Keratinocyte (primary cell): ENCODE measurements around the gene ANKS1A. TPM values are rescaled to one million over a fixed set of nuclear protein-coding genes. Genes with fewer than 3 reads are reported as not detected.

Experiments
- DNase-seq: peaks from one replicate; pipeline ENCODE4 v3.0.0-alpha.2; 2011; ENCODE audit warnings: low read depth, missing footprints, low spot score
- FAIRE-seq: peaks from 2 replicates; lab custom pipeline; 2011; peaks lifted over from hg19 to GRCh38; lab: Jason Lieb, UNC
- H2AFZ ChIP-seq: 2 replicates; pipeline ENCODE4 v1.6.0; 2012; ENCODE audit warnings: low read length, control low read depth, inconsistent platforms; ENCODE audit not compliant: control insufficient read depth
- H3K27ac ChIP-seq: 2 replicates; pipeline ENCODE4 v1.5.1; 2011; ENCODE audit warnings: low read length; ENCODE audit not compliant: control insufficient read depth, insufficient read depth
- H3K27me3 ChIP-seq: 3 replicates; pipeline ENCODE4 v1.6.0; 2011; ENCODE audit warnings: low read length; ENCODE audit not compliant: control insufficient read depth, insufficient read depth; ENCODE audit errors: extremely low read depth
- H3K36me3 ChIP-seq, 2 experiments: 2 replicates in 1 of 2; 3 replicates in 1 of 2; pipeline ENCODE4 v1.5.1; 2011; ENCODE audit warnings: low read length in 2 of 2, mild to moderate bottlenecking in 1 of 2; ENCODE audit not compliant: control insufficient read depth in 2 of 2, insufficient read depth in 2 of 2; ENCODE audit errors: extremely low read depth in 1 of 2
- H3K4me1 ChIP-seq: 3 replicates; pipeline ENCODE4 v1.5.1; 2011; ENCODE audit warnings: low read length; ENCODE audit not compliant: control insufficient read depth, insufficient read depth; ENCODE audit errors: extremely low read depth
- H3K4me2 ChIP-seq: 3 replicates; pipeline ENCODE4 v1.6.0; 2011; ENCODE audit warnings: low read depth, low read length; ENCODE audit not compliant: control insufficient read depth, insufficient read depth; ENCODE audit errors: extremely low read depth
- H3K4me3 ChIP-seq, 3 experiments: fragments of 200-600 bp in 1 of 3; sonication (generic) in 1 of 3; 2 replicates in 2 of 3; 3 replicates in 1 of 3; pipeline ENCODE4 v1.5.1; 2011 to 2016; ENCODE audit warnings: low read length in 3 of 3, mild to moderate bottlenecking in 3 of 3, control low read depth in 2 of 3, inconsistent platforms in 1 of 3, low read depth in 1 of 3, mixed read lengths in 1 of 3, mixed run types in 1 of 3, moderate library complexity in 1 of 3; ENCODE audit not compliant: control insufficient read depth in 2 of 3, insufficient read depth in 2 of 3; ENCODE audit errors: extremely low read depth in 1 of 3
- H3K79me2 ChIP-seq: 2 replicates; pipeline ENCODE4 v1.6.0; 2012; ENCODE audit warnings: low read length; ENCODE audit not compliant: control insufficient read depth, insufficient read depth
- H3K9ac ChIP-seq: 3 replicates; pipeline ENCODE4 v1.6.0; 2011; ENCODE audit warnings: low read length; ENCODE audit not compliant: control insufficient read depth, insufficient read depth; ENCODE audit errors: extremely low read depth
- H3K9me1 ChIP-seq: 3 replicates; pipeline ENCODE4 v1.6.0; 2011; ENCODE audit warnings: low read length; ENCODE audit not compliant: control insufficient read depth, insufficient read depth; ENCODE audit errors: extremely low read depth
- H3K9me3 ChIP-seq: 2 replicates; pipeline ENCODE4 v1.5.1; 2012; ENCODE audit warnings: low read depth, low read length; ENCODE audit not compliant: control insufficient read depth
- H4K20me1 ChIP-seq: 3 replicates; pipeline ENCODE4 v1.6.0; 2011; ENCODE audit warnings: low read length; ENCODE audit not compliant: control insufficient read depth, insufficient read depth; ENCODE audit errors: extremely low read depth
- EZH2 ChIP-seq: IDR thresholded peaks from one replicate; pipeline ENCODE4 v1.6.1; 2012; ENCODE audit warnings: inconsistent platforms, mild to moderate bottlenecking, low read length, moderate library complexity
- dilution Hi-C: fragments of 300-500 bp; cut with MboI; formaldehyde crosslinking; loops from one replicate; pipeline ENCODE4 v1.7.0; 2020; ENCODE audit warnings: low sequenced_read_pairs; ENCODE audit not compliant: extremely low pct_ligation_motif_present
- polyA plus RNA-seq, 5 experiments: library from polyadenylated mRNA; depleted of rRNA in 3 of 5; stranded (reverse) in 3 of 5; stranded (forward) in 1 of 5; unstranded in 1 of 5; fragments of >200 nt; gene quantifications; 1 replicate in 1 of 5; 2 replicates in 3 of 5; 3 replicates in 1 of 5; pipeline versions ENCODE4 v1.2.1 to v1.2.3, GENCODE V29; 2011 to 2012; ENCODE audit warnings: missing spikeins in 2 of 5, low read depth in 1 of 5, low replicate concordance in 1 of 5
- TF ChIP-seq, protein P1 (sequence below), 3 experiments: IDR thresholded peaks in 1 of 3; conservative IDR thresholded peaks in 1 of 3; optimal IDR thresholded peaks in 1 of 3; 2 replicates in 2 of 3; 3 replicates in 1 of 3; pipeline versions ENCODE3 to v1.5.1; 2011; ENCODE audit warnings: low read length in 3 of 3, mild to moderate bottlenecking in 3 of 3, moderate library complexity in 2 of 3, control low read depth in 1 of 3, inconsistent platforms in 1 of 3; ENCODE audit not compliant: insufficient read depth in 2 of 3; ENCODE audit errors: extremely low read depth in 1 of 3

The ANKS1A gene
- polyA plus RNA-seq, 1 donor (not counting 4 experiments of a cell fraction or from before 2014, with no cell fraction given): 8.6 TPM

DNA sequence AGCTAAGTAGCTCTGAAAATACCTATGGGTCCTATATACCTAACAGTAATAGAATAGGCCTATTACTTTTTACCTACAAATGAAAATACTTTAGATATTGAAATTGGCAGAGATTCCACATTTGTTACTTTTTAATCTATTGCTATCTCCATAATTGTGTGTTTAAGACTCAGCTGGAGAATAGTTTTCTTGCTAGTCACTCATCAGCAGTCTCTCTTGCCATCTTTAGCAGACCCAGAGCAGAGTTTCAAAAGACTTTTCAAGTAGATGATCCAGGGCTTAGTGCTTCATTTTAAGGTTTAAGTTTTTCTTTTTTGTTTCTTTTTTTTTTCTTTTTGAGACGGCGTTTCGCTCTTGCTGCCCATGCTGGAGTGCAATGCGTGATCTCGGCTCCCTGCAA is 12.9 kb downstream of the ANKS1A start:
- dilution Hi-C loops: no loop called here
- Histone ChIP-seq H3K9ac (no peak overlapping the region), H4K20me1 (peaks cover 10% of the 10 kb centered on the region), H3K27ac (no peak overlapping the region), H3K9me1 (no peaks in the 10 kb centered on the region), H3K36me3 (no peaks in the 10 kb centered on the region), H3K4me2 (no peak overlapping the region), H3K9me3 (no peaks in the 10 kb centered on the region), H3K4me1 (no peaks in the 10 kb centered on the region), H3K4me3 (no peak overlapping the region), H2AFZ (no peak overlapping the region), H3K79me2 (peaks cover 12% of the 10 kb centered on the region), H3K27me3 (no peaks in the 10 kb centered on the region)
- TF ChIP-seq EZH2: no peak
- TF ChIP-seq, protein P1, sequence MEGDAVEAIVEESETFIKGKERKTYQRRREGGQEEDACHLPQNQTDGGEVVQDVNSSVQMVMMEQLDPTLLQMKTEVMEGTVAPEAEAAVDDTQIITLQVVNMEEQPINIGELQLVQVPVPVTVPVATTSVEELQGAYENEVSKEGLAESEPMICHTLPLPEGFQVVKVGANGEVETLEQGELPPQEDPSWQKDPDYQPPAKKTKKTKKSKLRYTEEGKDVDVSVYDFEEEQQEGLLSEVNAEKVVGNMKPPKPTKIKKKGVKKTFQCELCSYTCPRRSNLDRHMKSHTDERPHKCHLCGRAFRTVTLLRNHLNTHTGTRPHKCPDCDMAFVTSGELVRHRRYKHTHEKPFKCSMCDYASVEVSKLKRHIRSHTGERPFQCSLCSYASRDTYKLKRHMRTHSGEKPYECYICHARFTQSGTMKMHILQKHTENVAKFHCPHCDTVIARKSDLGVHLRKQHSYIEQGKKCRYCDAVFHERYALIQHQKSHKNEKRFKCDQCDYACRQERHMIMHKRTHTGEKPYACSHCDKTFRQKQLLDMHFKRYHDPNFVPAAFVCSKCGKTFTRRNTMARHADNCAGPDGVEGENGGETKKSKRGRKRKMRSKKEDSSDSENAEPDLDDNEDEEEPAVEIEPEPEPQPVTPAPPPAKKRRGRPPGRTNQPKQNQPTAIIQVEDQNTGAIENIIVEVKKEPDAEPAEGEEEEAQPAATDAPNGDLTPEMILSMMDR (optimal IDR thresholded peaks at IDR 0.05 in 1 of 3, IDR thresholded peaks at IDR 0.05 in 1 of 3, conservative IDR thresholded peaks at IDR 0.05 in 1 of 3; ENCODE audit: extremely low read depth in 1 of 3, insufficient read depth in 2 of 3, low read length in 3 of 3): no peak
- DNase-seq (no peak), FAIRE-seq (no peak)

DNA sequence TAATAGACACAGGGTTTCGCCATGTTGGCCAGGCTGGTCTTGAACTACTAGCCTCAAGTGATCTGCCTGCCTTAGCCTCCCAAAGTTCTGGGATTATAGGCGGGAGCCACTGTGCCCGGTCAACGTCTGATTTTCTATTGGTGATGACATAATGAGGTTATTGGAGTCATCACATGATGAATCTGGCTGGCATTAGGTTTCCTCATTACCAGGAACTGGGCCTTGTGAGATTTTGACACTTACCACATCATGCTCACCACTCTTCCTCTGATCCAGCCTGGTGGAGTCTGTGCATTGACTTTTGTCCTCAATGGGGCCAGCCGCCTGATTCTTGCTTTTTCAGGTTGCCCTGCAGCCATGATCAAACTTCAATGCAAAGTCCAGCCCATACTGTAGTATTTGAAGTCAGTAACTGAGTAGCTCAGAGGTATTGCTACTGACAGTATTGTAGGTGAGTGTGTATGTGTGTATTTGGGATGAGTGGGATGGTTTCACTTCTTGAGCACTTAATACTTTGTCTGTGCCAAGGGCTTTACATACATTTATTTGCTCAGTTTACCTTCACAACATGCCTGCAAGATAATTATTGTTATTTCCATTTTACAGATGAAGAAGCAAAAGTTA is 16.0 kb downstream of the ANKS1A start:
- no peak for TF ChIP-seq EZH2
- TF ChIP-seq, protein P1 (optimal IDR thresholded peaks at IDR 0.05 in 1 of 3, IDR thresholded peaks at IDR 0.05 in 1 of 3, conservative IDR thresholded peaks at IDR 0.05 in 1 of 3; ENCODE audit: extremely low read depth in 1 of 3, insufficient read depth in 2 of 3, low read length in 3 of 3): no peak
- no peak overlapping the region for H3K4me3 ChIP-seq
- H3K9me1 ChIP-seq: no peaks in the 10 kb centered on the region
- peaks cover 4% of the 10 kb centered on the region for H3K79me2 ChIP-seq
- H3K27me3 ChIP-seq: no peaks in the 10 kb centered on the region
- no peak overlapping the region for H2AFZ ChIP-seq
- H3K9ac ChIP-seq: no peak overlapping the region
- no peaks in the 10 kb centered on the region for H3K9me3 ChIP-seq
- H3K4me2 ChIP-seq: no peak overlapping the region
- H3K36me3 ChIP-seq: no peaks in the 10 kb centered on the region
- H3K4me1 ChIP-seq: no peaks in the 10 kb centered on the region
- no peak overlapping the region for H3K27ac ChIP-seq
- DNase-seq (no peak), FAIRE-seq (peak; percentile 20)
- dilution Hi-C loops: no loop called here
- H4K20me1 ChIP-seq: peaks cover 24% of the 10 kb centered on the region
